Testis (tissue), 2 donors: Measurements from ENCODE around the gene C2orf76.

Experiments used
- CTCF ChIP-seq, 3 experiments: fragments of 450-650 bp in 2 of 3; fragments of 200-600 bp in 1 of 3; sonication (generic) in 1 of 3; IDR thresholded peaks; one replicate each; pipeline ENCODE4 v1.5.1; 2016 to 2019; ENCODE audit warnings: antibody characterized with exemption in 3 of 3, mild to moderate bottlenecking in 2 of 3, moderate library complexity in 1 of 3
- POLR2A ChIP-seq: fragments of 450-650 bp; IDR thresholded peaks from one replicate; pipeline ENCODE4 v1.6.1; 2017; ENCODE audit warnings: antibody characterized with exemption, mild to moderate bottlenecking, moderate library complexity

- TF ChIP-seq CTCF (IDR thresholded peaks at IDR 0.05) (no peak), POLR2A (no peak)
Measured at GRCh38 chr2:119383410-119384140, 16.9 kb upstream of the C2orf76 start.
